KBM-7 (cell line): ENCODE results near the gene TSPAN9.

Experiments
- DNase-seq: peaks from one replicate; pipeline ENCODE4 v3.0.0-alpha.2; 2015
- in situ Hi-C: fragments of 300-500 bp; cut with MboI; formaldehyde crosslinking; loops from 2 replicates; pipeline ENCODE4 v1.14.3; 2020; ENCODE audit warnings: low sequenced_read_pairs, low pct_unique_long_range_greater_than_20kb, mixed read lengths

TSPAN9 gene

GRCh38 chr12:3206536-3207072 is 129.4 kb downstream of the TSPAN9 start:
- in situ Hi-C loops, result no loop called here
- DNase-seq, result no peak

DNA sequence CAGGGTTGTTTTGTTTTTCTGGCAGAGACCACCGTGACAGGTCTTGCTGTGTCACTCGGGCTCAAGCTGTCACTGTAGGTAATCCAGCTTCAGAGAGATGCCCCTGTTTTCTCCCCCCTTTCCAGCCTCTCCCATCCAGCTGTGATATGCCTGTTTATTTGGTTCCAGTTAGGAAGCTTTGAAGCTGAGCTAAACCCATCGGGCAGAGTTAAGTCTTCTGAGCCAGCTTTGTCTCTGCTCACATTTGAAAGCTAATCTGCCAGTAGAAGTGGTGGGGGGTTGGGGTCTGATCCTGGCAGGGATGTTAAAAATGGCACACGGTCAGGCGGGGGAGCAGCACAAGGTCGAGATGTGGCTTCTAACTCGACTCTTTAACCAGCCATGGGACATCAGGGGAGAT is 130.0 kb downstream of the TSPAN9 start:
- DNase-seq, result no peak
- in situ Hi-C loops, result no loop called here

- DNase-seq, result peak; percentile 18
- in situ Hi-C loops, result no loop called here
Measured at GRCh38 chr12:3207858-3208257, 130.7 kb downstream of the TSPAN9 start.

DNA sequence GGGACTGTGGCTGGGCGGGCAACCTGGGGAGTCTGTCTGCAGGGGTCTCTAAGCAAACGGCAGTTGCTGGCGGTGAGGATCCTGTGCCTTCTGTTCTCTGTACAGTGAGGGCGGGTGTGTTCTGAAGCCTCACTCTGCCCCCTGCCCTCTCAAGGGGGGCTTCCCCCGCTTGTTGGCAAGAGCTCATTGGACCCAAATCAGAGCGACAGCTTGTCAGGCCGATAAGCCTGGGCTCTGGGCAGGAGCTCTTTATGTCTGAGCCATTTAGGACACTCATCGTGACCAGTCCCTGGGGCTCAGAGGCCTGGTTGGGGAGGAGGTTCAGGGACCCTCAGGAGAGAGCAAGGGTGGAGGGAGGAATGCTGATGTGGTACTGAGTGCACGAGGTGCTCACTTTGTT is 136.0 kb downstream of the TSPAN9 start:
- no peak for DNase-seq
- in situ Hi-C loops, result no loop called here

GRCh38 chr12:3213768-3214167 is 136.6 kb downstream of the TSPAN9 start:
- in situ Hi-C loops, result no loop called here
- DNase-seq, result no peak

GRCh38 chr12:3214526-3215365 is 137.6 kb downstream of the TSPAN9 start:
- in situ Hi-C loops, result no loop called here
- no peak for DNase-seq

DNA sequence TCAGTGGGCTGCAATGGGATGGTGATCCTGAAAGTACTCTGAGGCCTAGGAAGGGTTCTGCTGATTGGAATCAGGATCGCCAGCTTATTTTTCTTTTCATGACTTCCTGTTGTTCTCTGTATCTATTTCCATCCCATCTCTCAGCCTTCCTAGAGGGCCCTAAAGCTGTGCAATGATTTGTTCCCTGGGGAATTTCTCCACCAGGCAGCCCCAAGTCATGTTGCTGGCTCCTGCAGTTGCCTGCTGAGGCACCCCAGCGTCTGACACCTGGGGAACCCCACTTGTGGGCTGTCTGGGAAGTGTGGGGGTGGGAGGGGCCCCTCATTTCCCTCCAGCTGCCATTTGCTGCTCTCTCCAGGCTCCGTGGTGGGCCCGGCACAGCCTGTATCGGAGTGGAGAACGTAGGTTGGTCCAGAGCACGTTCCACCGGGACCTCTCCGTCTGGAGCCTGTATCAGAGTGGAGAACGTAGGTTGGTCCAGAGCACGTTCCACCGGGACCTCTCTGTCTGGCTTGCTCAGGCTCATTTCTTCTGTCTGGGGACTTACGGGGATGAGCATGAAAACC is 138.3 kb downstream of the TSPAN9 start:
- in situ Hi-C loops, result no loop called here
- DNase-seq, result no peak

- in situ Hi-C loops, result no loop called here
- DNase-seq, result no peak
Measured at GRCh38 chr12:3216097-3216496, 138.9 kb downstream of the TSPAN9 start.

DNA sequence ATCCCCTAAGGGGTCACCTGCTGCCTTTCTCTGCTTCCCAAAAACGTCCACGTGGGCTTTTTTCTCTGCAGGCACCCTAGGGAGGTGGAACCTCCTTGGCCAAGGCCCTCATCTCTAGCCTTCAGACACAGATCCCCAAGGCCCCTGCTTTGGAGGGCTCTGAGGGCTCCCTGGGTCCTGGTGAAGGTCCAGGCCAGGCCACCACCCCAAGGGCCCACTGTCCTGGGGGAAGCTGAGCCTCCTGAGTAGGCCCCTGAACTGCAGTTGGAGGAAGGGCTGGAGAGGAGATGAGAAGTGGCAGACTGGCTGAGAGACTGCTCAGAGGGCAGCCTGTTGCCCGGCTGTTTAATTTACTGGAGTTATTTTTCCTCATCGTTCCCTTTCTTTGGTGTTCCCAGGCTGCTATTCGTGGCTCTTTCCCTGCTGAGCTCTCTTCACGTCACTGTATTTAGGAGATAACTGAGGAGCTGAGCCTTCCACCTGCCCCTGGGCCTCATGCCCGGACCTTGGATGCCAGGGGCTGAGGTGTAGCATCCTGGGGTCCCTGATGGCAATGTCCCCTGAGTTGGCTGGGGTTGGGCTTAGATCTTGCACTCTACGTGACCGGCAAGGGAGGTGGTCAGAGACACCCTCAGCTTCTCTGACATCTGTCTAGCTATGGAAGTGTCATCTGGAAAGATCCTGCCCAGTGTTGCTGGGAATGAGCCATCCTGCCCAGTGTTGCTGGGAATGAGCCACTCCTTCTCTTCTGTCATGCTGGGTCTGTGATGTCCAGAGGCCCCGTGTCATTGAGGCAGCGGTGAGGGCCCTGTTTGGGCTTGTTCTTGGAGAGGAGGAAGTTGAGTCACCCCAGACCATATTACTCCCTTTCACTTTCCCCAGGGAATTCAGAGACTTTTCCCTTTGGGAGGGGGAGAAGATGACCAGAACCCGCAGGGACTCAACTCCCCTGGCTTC is 139.8 kb downstream of the TSPAN9 start:
- in situ Hi-C loops, result no loop called here
- DNase-seq, result no peak

- no peak for DNase-seq
- in situ Hi-C loops, result no loop called here
Measured at GRCh38 chr12:3217683-3218079, 140.5 kb downstream of the TSPAN9 start.

DNA sequence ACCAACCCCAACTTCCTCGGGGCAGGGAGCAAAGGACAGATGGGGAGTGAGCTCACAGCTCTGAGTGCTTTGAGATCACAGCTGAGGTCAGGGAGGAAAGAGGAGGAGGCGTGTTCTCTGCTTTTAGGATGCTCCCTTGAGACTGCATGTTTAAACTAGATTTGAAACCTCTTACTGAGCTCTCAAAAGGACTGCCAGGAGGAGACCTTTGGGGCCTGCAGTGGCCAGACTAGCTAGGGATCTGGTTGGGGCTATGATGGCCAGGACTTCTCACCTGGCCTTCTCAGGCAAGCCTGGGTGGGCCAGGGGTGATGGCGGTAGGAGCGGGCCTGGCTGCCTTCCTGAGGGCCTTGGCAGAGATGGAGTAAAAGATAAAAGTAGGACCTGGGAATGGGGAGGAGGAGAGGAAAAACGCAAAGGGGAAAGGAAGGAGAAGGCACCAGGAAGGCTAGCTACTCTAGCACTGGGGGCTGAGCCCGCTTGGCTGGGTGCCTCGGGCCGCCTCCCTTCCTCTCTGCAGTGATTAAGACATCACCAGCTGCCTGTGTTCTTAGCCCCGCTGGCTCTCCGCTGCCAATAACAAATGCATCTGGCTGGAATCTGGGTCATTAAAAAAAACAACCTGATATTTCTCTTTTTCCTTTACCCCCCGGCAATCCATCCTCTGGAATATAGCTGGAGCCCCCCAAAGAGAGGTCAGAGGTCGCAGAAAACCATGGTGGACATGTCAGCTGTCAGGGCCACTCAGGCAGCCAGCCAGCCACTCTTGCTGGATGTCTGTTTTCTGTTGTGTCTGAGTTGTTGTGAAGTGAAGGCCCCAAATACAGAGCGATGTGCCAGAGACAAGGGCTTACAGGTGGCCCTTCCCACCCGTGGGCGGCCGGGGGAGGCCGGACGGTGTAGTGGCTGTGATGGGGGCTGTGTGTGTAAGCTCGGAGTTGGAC is 141.3 kb downstream of the TSPAN9 start:
- in situ Hi-C loops, result no loop called here
- no peak for DNase-seq

- DNase-seq, result no peak
- in situ Hi-C loops, result no loop called here
Measured at GRCh38 chr12:3219233-3219632, 142.1 kb downstream of the TSPAN9 start.

- no peak for DNase-seq
- in situ Hi-C loops, result no loop called here
Measured at GRCh38 chr12:3220382-3221321, 143.5 kb downstream of the TSPAN9 start.

- no peak for DNase-seq
- in situ Hi-C loops, result no loop called here
Measured at GRCh38 chr12:3222306-3222705, 145.1 kb downstream of the TSPAN9 start.

GRCh38 chr12:3222979-3223378 is 145.8 kb downstream of the TSPAN9 start:
- in situ Hi-C loops, result no loop called here
- no peak for DNase-seq

DNA sequence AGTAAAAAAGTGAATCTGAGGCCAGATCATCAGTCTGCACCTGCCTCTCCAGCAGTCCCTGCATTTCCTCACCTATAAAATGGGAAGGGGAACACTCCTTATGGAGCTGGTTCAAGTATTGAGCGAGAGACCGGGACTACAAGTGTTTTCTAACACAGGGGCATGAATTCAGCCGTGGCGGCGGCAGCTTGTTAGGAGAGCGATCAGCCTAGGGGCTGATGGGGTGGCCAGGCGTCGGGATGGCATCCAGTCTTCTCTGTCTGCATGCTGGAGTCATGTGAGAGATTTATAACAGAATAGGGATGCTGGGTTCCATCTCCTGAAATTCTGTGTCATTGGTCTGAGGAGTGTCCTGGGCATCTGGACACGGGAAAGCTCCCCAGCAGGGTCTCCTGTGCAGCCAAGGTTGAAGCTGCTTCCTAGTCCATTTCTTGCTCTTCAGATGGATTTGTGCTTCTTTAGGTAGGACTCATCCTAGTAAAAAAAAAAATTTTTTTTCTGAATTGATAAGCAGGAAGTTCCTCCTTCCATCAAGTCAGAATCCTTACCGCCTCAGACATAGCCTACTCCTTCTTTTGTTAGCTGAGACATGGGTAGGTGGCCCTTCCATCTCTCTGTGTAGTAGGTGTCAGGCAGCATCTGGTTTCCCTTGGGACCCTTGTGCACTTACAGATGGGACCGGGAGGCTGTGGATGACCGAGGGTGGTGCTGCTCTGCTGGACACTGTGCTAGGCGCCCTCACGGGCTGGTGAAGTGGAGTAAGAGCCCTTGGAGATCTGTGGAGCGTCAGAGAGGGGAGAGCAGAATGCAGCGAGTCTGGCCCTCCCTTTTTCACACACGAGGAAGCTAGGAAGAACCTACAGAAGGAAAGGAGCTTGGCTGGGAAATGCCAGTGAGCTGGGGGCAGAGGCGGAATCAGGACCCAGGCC is 146.7 kb downstream of the TSPAN9 start:
- in situ Hi-C loops, result no loop called here
- DNase-seq, result no peak

GRCh38 chr12:3224530-3224903 is 147.3 kb downstream of the TSPAN9 start:
- in situ Hi-C loops, result no loop called here
- no peak for DNase-seq
